HG03469 (cell line): ENCODE results near the gene HSD17B3.
"Not testable (repeated sequence)": the region's sequence is repeated elsewhere in the genome, so short reads cannot be mapped to it uniquely, and the experiment has no call there.

Source experiments
- ATAC-seq: cut with Tn5 transposase; IDR thresholded peaks from one replicate; pipeline ENCODE4 v1.9.1; 2021; ENCODE audit warnings: mild to moderate bottlenecking, moderate library complexity, moderate number of reproducible peaks; ENCODE audit not compliant: unreplicated experiment

The HSD17B3 gene

GRCh38 chr9:96202971-96203780 is 98.8 kb downstream of the HSD17B3 start:
- ATAC-seq: no peak

- ATAC-seq: no peak
These were observed 100.8 kb downstream of the HSD17B3 start for GRCh38 chr9:96201140-96201539.

GRCh38 chr9:96199006-96199405 is 103.0 kb downstream of the HSD17B3 start:
- ATAC-seq: no peak

GRCh38 chr9:96195541-96195940 is 106.4 kb downstream of the HSD17B3 start:
- ATAC-seq: no peak

- ATAC-seq: no peak
These were observed 108.7 kb downstream of the HSD17B3 start for GRCh38 chr9:96193236-96193755.

- ATAC-seq: no peak
These were observed 109.3 kb downstream of the HSD17B3 start for GRCh38 chr9:96192710-96193109.

GRCh38 chr9:96189995-96190394 is 112.0 kb downstream of the HSD17B3 start:
- no peak for ATAC-seq

GRCh38 chr9:96189581-96189980 is 112.4 kb downstream of the HSD17B3 start:
- not testable (repeated sequence) for ATAC-seq

GRCh38 chr9:96188571-96188970 is 113.4 kb downstream of the HSD17B3 start:
- no peak for ATAC-seq

- no peak for ATAC-seq
These were observed 114.8 kb downstream of the HSD17B3 start for GRCh38 chr9:96187151-96187555.

- ATAC-seq: no peak
These were observed 115.4 kb downstream of the HSD17B3 start for GRCh38 chr9:96186591-96187011.

GRCh38 chr9:96185518-96186156 is 116.3 kb downstream of the HSD17B3 start:
- ATAC-seq: no peak
